DND-41 (cell line): Measurements from ENCODE around the gene PDXK.

Experiments used
- CTCF ChIP-seq: IDR thresholded peaks from 2 replicates; pipeline ENCODE4 v1.5.1; 2012; ENCODE audit warnings: borderline replicate concordance, low read length, moderate library complexity, mild to moderate bottlenecking; ENCODE audit not compliant: poor library complexity, severe bottlenecking; ENCODE audit errors: extremely low read depth
- EZH2 ChIP-seq: IDR thresholded peaks from 3 replicates; pipeline ENCODE4 v1.6.1; 2012; ENCODE audit warnings: borderline replicate concordance, low read depth, mild to moderate bottlenecking, moderate library complexity, low read length, inconsistent platforms; ENCODE audit not compliant: severe bottlenecking

GRCh38 chr21:43811262-43812105 lies 92.6 kb downstream of the PDXK start:
- no peak for TF ChIP-seq EZH2
- no peak for TF ChIP-seq CTCF
